T47D (cell line): ENCODE measurements around the gene OCLN.
"Not testable (repeated sequence)": the region's sequence is repeated elsewhere in the genome, so short reads cannot be mapped to it uniquely, and the experiment has no call there.

Source experiments
- DNase-seq, 2 experiments: peaks; one replicate each; pipeline versions ENCODE4 v3.0.0 to v3.0.0-alpha.2; 2011 to 2012; ENCODE audit warnings: low read depth in 1 of 2, low spot score in 1 of 2
- JUND ChIP-seq: IDR thresholded peaks from 2 replicates; pipeline ENCODE4 v1.6.1; 2012; ENCODE audit warnings: low read depth
- in situ Hi-C: cut with HindIII; loops from 2 replicates; pipeline ENCODE4 v1.10.0; 2016; ENCODE audit warnings: low sequenced_read_pairs, low pct_unique_long_range_greater_than_20kb

Gene OCLN

DNA sequence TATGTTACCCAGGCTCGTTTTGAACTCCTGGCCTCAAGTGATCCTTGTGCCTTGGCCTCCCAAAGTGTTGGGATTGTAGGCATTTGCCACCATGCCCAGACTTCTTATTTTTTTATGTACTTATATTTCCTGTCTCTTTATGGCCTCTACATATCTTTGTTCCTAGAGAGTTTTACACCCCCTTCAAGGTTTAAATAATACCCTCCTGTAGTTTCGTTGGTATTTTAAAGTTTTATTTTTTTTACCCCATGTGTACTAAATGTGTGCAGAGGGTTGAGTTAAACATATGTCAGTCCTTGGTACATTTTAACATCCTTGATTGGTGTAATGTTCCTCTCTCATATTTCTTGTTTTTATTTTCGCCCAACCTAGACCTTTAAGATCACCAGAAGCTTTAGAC, 29.4 kb downstream of the OCLN start:
- in situ Hi-C loops: no loop called here
- DNase-seq: no peak
- TF ChIP-seq JUND: no peak

GRCh38 chr5:69525490-69525889, 32.9 kb downstream of the OCLN start:
- in situ Hi-C loops: no loop called here
- no peak for TF ChIP-seq JUND

GRCh38 chr5:69526660-69527059, 34.1 kb downstream of the OCLN start:
- DNase-seq: no peak
- in situ Hi-C loops: no loop called here
- TF ChIP-seq JUND: no peak

More at GRCh38 chr5:69525490-69525889, 32.9 kb downstream of the OCLN start:
- no peak for DNase-seq

DNA sequence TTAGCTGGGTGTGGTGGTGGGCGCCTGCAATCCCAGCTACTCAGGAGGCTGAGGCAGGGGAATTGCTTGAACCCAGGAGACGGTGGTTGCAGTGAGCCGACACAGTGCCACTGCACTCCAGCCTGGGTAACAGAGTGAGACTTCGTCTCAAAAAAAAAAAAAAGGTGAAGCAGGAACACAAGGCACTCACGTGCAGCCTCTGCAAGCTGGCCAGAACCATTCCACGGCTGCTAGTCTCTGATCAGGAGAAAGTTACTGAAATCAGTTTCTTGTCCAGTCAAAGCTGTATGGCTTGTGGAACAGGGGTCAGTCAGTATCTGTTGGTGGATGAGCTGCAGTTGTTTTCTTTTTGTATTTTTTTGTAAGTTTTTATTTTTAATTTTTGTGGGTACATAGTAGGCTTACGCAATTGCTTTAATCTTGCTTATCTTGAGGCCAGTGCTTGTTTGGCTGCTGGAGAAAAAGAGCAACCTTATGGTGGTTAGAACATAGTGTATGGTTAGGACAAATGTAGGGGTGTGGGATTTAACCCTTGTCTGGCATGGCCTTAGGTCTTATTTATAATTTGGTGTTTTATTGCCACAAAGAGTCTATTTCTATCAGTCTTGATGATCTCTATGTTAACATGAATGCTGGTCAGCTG, 34.7 kb downstream of the OCLN start:
- no peak for TF ChIP-seq JUND
- in situ Hi-C loops: no loop called here
- peak in 1 of 2 experiments; percentile 30 for DNase-seq

GRCh38 chr5:69528035-69528434, 35.4 kb downstream of the OCLN start:
- TF ChIP-seq JUND: peak; percentile 50; the same call in 1 of the 2 replicates
- peak in 1 of 2 experiments; percentile 90 for DNase-seq
- in situ Hi-C loops: no loop called here

- no peak for TF ChIP-seq JUND
- DNase-seq: no peak
- in situ Hi-C loops: no loop called here
These were observed 36.0 kb downstream of the OCLN start for GRCh38 chr5:69528609-69529008.

DNA sequence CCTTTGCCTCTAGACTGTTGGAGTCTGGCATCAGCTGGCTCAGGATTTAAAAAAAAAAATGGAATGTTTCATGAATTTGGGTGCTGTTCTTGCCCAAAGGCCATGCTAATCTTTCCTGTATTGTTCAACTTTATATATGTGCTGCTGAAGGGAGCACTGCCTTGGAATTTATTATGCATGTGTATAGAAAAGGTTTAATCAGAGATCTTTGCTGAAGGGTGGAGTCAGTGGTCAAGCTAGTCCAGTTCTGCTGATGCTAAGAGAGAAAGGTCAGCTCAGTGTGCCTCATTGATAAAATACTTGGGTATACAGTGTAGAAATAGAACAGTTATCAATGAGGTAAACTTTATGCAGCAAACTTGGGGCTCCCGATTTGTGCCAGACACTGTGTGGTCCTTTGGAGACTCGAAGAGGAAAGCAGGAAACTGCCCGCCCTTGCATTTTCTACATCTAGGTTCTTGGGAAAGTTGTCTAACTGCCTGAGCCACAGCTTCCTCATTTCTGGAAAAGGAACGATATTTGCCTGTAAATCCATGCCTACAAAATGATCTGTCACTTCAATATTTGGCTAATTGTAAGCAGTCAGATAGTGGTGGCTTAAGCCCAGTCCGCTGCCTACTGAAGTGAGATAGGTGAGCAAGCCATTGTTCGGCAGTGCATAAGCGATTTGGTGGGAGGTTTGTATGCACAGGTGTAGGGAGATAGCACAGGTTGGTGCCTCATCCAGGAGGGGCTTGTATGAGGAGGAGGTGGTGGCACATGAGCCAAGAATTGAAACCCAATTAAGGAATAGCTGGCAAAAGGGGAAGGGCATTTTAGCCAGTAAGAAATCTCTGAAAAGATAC, 38.2 kb downstream of the OCLN start:
- DNase-seq: no peak
- in situ Hi-C loops: no loop called here
- TF ChIP-seq JUND: no peak

GRCh38 chr5:69531406-69531801, 38.8 kb downstream of the OCLN start:
- TF ChIP-seq JUND: no peak
- in situ Hi-C loops: no loop called here
- DNase-seq: no peak

DNA sequence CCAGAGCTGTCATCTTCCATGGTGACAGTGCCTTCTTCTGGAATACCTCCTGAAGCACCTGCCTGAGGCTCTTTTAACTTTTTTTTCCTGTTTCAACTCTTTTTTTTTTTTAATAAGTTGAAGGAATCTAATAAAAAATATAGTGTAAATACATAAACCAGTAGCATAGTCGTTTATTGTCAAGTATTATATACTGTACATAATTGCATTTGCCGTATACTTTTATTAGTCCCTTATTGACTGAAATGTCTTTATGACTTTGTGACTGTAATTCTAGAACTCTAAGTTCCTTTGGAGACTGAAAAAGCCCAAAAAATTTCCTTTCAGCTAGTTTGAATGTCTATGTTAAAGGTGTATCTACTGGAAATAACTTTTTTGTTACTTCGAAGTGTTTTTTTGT, 45.3 kb downstream of the OCLN start:
- DNase-seq, in situ Hi-C loops: not testable (repeated sequence)

DNA sequence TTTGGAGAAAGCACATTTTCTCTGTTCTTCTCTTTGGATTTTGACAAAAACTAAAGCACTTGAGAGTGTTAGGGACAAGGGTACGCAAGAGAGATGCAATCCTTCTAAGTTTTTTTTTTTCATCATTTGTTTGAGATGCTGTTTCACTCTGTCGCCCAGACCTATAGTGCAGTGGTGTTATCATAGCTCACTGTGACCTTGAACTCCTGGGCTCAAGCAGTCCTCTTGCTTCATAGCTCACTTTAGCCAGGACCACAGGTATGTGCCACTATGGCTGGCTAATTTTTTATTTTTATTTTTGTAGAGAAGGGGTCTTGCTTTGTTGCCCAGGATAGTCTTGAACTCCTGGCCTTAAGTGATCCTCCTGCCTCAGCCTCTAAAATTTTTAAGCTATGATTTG, 46.1 kb downstream of the OCLN start:
- in situ Hi-C loops, DNase-seq: not testable (repeated sequence)

DNA sequence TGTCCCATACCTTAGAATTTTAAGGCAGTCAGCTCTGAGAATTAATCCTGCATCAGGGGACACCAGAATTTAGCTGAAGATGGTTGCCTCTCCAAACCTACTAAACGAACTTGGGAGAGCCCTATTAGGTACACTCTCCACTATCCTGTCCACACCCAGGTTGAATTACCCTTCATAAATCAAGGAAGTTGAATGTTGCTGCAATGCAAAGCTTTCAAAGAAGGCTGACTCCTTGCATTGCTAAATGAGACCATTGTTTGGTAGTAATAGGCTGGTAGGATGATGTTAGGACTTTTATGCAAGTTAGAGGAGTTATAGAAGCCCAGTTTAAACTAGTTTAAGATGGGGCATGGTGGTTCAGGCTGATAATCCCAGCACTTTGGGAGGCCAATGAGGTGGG, 48.8 kb downstream of the OCLN start:
- DNase-seq, in situ Hi-C loops: not testable (repeated sequence)

DNA sequence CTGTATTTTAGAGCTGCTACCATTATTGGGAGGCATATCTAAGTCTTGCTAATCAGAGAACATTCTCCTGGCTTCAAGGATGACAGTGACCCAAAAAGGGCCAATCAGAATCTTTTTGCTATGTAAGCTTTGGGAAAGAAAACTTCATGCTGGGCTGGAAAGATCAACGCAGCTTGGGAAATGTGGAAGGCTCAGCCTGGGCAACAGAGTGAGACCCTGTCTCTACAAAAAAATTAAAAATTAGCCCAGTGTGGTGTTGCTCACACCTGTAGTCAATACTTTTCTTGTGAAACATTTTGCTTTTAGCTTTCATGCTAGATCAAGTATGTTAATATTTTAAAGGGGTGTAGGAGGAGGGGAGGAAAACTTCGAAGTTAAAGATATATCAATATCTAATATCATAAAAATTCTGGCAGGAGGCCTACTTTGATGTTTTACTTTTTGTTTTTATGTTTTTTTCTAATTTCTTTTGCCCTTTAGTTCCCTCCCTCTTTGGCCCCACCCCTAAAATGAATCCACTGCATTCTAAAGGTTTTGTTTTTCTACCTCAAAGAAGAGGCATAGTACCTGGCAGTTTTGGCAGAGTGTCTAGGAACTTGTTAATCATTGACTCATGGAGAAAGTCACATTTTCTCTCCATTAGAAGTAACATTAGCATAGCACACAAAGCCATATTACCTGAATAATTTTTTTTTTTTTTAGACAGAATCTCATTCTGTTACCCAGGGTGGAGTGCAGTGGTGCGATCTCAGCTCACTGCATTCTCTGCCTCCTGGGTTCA, 50.4 kb downstream of the OCLN start:
- in situ Hi-C loops, DNase-seq: not testable (repeated sequence)

GRCh38 chr5:69544602-69545001, 52.0 kb downstream of the OCLN start:
- DNase-seq, in situ Hi-C loops: not testable (repeated sequence)

GRCh38 chr5:69559908-69560330, 67.3 kb downstream of the OCLN start, which contains the start of gene GTF2H2C:
TSS of gene GTF2H2C (plus strand) at chr5:69560191. CDS start at chr5:69565133, 4,942 bp downstream.
- in situ Hi-C loops: not testable (repeated sequence)
- DNase-seq: peak in 1 of 2 experiments; percentile 84

DNA sequence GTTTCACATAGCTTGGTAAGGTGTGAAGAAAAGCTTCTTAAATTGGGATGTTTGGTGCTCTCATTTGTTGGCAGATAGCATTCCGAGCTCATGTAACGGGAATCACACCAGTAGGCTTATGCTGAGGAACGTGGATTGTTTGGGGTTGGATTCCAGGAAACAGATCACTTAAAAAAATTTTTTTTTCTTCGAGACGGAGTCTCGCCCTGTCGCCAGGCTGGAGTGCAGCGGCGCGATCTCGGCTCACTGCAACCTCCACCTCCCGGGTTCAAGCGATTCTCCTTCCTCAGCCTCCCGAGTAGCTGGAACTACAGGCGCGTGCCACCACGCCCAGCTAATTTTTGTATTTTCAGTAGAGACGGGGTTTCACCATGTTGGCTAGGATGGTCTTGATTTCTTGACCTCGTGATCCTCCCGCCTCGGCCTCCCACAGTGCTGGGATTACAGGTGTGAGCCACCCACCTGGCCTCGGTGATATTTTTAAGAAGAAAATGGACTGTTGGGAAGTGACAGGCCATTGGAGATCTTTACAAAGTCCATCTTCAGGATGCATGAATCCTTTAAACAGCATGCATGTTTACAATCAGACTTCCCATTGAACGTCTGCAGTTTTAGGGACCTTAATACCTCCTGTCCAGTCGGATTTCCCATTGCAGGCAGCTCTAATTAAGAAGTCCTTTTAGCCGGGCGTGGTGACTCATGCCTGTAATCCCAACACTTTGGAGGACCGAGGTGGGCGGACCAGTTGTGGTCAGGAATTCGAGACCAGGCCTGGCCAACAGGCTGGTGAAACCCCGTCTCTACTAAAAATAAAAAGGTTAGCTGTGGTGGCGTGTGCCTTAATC, 68.2 kb downstream of the OCLN start:
- in situ Hi-C loops, DNase-seq: not testable (repeated sequence)

- in situ Hi-C loops, DNase-seq: not testable (repeated sequence)
These were observed 73.6 kb downstream of the OCLN start for GRCh38 chr5:69566172-69566571.

GRCh38 chr5:69568072-69568471, 75.5 kb downstream of the OCLN start:
- in situ Hi-C loops, DNase-seq: not testable (repeated sequence)
